Measurements from ENCODE around the gene OR6T1. TPM values are rescaled to one million over a fixed set of nuclear protein-coding genes. Genes with fewer than 3 reads are reported as not detected.

Gene OR6T1
- total RNA-seq, 4 donors from 2014 or later = not detected

DNA sequence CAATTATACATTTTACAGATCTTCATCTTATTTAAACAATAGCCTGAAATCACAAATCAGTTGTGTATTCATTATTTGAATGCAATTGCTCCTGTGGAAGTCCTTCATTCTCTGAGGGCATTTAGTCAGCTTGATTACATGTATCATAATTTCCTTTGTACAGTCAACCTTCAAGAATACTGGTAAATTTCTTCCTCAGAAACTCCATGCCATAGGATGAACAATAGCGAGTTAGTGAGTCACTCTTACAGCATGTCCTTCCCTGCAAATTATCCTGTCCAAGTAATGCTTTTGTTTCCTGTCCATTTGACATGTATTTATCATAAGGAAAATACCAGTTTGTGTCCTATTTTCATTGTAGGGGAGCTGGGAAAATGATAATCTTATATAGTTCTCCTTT is 30.2 kb upstream of the OR6T1 start:
- no peak overlapping the region for H3K4me3 ChIP-seq
- intact Hi-C loops (cut with DNase I; ENCODE audit: low total_unique reads) = no loop called here
- no peak overlapping the region for H3K27ac ChIP-seq
- WGBS, 2 donors (ENCODE audit: low coverage in 1 of 2) = 75 to 81% methylated on average over 1 of the region's 1 CpG
- H3K27me3 ChIP-seq = no peaks in the 10 kb centered on the region
- TF ChIP-seq, protein P1, sequence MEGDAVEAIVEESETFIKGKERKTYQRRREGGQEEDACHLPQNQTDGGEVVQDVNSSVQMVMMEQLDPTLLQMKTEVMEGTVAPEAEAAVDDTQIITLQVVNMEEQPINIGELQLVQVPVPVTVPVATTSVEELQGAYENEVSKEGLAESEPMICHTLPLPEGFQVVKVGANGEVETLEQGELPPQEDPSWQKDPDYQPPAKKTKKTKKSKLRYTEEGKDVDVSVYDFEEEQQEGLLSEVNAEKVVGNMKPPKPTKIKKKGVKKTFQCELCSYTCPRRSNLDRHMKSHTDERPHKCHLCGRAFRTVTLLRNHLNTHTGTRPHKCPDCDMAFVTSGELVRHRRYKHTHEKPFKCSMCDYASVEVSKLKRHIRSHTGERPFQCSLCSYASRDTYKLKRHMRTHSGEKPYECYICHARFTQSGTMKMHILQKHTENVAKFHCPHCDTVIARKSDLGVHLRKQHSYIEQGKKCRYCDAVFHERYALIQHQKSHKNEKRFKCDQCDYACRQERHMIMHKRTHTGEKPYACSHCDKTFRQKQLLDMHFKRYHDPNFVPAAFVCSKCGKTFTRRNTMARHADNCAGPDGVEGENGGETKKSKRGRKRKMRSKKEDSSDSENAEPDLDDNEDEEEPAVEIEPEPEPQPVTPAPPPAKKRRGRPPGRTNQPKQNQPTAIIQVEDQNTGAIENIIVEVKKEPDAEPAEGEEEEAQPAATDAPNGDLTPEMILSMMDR (IDR thresholded peaks at IDR 0.05) = no peak
- TF ChIP-seq EP300 (IDR thresholded peaks at IDR 0.05; ENCODE audit: low read depth) = no peak
- H3K36me3 ChIP-seq = no peaks in the 10 kb centered on the region
- no peaks in the 10 kb centered on the region for H3K9me3 ChIP-seq
- in situ Hi-C loops (cut with MboI; ENCODE audit: low pct_ligation_motif_present in 1 of 4, low pct_unique_long_range_greater_than_20kb in 1 of 4, low sequenced_read_pairs in 3 of 4) = no loop called here
- DNase-seq = no peak
- H3K4me1 ChIP-seq = no peaks in the 10 kb centered on the region

DNA sequence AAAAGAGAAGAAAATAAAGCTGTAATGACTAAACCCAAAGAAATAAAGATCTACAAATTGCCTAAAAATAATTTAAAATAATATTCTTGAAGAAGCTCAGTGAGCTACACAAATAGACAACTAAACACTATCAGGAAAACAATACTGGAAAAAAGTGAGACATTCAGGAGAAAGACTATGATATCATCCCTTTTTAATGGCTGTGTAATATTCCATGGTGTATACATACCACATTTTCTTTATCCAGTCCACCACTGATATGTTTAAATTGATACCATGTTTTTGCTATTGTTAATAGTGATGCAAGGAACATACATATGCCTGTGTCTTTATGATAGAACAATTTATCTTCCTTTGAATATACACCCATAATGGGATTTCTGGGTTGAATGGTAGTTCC is 13.1 kb upstream of the OR6T1 start:
- DNase-seq = no peak
- in situ Hi-C loops (cut with MboI; ENCODE audit: low pct_ligation_motif_present in 1 of 4, low pct_unique_long_range_greater_than_20kb in 1 of 4, low sequenced_read_pairs in 3 of 4) (no loop called here), intact Hi-C loops (cut with DNase I; ENCODE audit: low total_unique reads) (no loop called here)
- Histone ChIP-seq H3K36me3 (no peaks in the 10 kb centered on the region), H3K4me3 (no peak overlapping the region), H3K4me1 (no peaks in the 10 kb centered on the region), H3K27me3 (no peaks in the 10 kb centered on the region), H3K9me3 (no peaks in the 10 kb centered on the region), H3K27ac (no peak overlapping the region)
- TF ChIP-seq POLR2AphosphoS5 (IDR thresholded peaks at IDR 0.05) (no peak), EP300 (IDR thresholded peaks at IDR 0.05; ENCODE audit: low read depth) (no peak), POLR2A (IDR thresholded peaks at IDR 0.05) (no peak)
- TF ChIP-seq, protein P1 (IDR thresholded peaks at IDR 0.05) = no peak

DNA sequence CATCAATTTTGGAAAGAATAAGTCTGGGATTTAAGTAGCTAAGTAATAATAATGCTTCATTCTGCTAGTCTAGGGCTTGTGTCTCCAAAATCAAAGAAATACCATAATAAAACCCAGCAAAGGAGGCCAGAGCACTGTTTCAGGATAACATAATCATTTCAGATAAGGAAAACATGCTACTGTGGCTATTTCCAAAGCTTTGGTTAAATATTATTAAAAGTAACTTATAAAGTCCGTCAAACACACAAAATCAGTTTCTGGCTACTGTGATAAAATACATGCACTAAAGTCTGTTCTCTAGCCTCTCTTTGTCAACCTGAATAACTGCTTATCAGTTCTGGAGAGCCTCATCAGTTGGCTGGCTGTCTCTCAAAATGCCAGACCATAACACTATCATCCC is 1.5 kb upstream of the OR6T1 start:
- Histone ChIP-seq H3K4me1 (no peaks in the 10 kb centered on the region), H3K27me3 (no peaks in the 10 kb centered on the region), H3K9me3 (no peaks in the 10 kb centered on the region), H3K27ac (no peak overlapping the region), H3K36me3 (no peaks in the 10 kb centered on the region), H3K4me3 (no peak overlapping the region)
- WGBS, 2 donors (ENCODE audit: low coverage in 1 of 2) = 24 to 57% methylated on average over 1 of the region's 1 CpG
- in situ Hi-C loops (cut with MboI; ENCODE audit: low pct_ligation_motif_present in 1 of 4, low pct_unique_long_range_greater_than_20kb in 1 of 4, low sequenced_read_pairs in 3 of 4) = no loop called here
- intact Hi-C loops (cut with DNase I; ENCODE audit: low total_unique reads) = no loop called here
- no peak for DNase-seq
- TF ChIP-seq POLR2A (IDR thresholded peaks at IDR 0.05) = no peak
- no peak for TF ChIP-seq EP300 (IDR thresholded peaks at IDR 0.05; ENCODE audit: low read depth)
- TF ChIP-seq POLR2AphosphoS5 (IDR thresholded peaks at IDR 0.05) = no peak
- TF ChIP-seq, protein P1 (IDR thresholded peaks at IDR 0.05) = no peak

DNA sequence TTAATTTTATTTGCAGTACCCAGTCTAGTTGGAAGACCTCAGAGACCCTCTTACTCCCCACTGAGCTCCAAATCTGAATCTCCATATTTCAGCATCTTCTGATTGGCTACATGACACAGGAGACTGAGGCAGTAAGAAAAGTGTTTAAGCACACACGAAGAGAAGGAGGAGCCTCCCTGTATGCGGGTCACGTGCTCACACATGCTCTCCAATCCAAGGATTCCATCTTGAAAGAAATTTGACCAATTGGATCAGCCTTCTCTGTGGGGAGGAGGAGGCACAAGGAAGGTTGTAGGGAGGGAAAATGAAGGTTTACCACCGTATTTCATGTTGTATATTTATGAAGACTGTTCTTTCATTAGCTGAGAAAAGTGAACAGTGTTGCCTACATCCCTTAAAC is 1.2 kb downstream of the OR6T1 start:
- 84 to 89% methylated on average over 3 to 4 of the region's 4 CpGs for WGBS, 2 donors (ENCODE audit: low coverage in 1 of 2)
- intact Hi-C loops (cut with DNase I; ENCODE audit: low total_unique reads) = no loop called here
- DNase-seq = no peak
- no peaks in the 10 kb centered on the region for H3K9me3 ChIP-seq
- H3K36me3 ChIP-seq = no peaks in the 10 kb centered on the region
- in situ Hi-C loops (cut with MboI; ENCODE audit: low pct_ligation_motif_present in 1 of 4, low pct_unique_long_range_greater_than_20kb in 1 of 4, low sequenced_read_pairs in 3 of 4) = no loop called here
- TF ChIP-seq POLR2AphosphoS5 (IDR thresholded peaks at IDR 0.05) (no peak), POLR2A (IDR thresholded peaks at IDR 0.05) (no peak), EP300 (IDR thresholded peaks at IDR 0.05; ENCODE audit: low read depth) (no peak)
- TF ChIP-seq, protein P1 (IDR thresholded peaks at IDR 0.05) = no peak
- no peak overlapping the region for H3K27ac ChIP-seq
- no peaks in the 10 kb centered on the region for H3K4me1 ChIP-seq
- no peaks in the 10 kb centered on the region for H3K27me3 ChIP-seq
- H3K4me3 ChIP-seq = no peak overlapping the region
